Stimulated activated CD8-positive, alpha-beta memory T cell treated with anti-CD3 and anti-CD28 coated beads, Interleukin-7, amount 100 ng/mL, for 48 hours (primary cell): ENCODE results near the gene DSTYK.
"Not testable (repeated sequence)": the region's sequence is repeated elsewhere in the genome, so short reads cannot be mapped to it uniquely, and the experiment has no call there.

ENCODE experiments used
- DNase-seq, 2 donors: peaks; one replicate each; pipeline ENCODE4 v3.0.0-alpha.2; 2020; ENCODE audit warnings: low read depth in 1 of 2; ENCODE audit errors: extremely low read depth in 1 of 2

DSTYK gene

DNA sequence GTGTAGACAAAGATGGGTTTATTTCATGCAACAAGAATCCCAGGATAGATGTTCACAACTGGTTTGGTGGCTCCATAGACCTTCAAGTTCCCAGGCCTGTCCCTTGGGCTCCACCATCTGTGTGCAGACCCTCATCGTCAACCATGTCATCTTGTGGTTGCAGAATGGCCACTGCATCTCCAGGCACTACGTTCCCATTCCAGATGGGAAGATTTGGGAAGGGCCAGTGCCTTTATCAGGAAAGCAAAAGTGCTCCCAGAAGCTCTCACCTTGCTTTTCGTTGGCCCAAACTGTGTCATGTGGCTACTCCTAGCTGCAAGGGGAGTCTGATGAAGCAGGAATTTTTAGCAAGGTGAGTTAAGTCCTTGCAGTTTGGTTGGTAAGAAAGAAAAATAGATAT, 29.1 kb upstream of the DSTYK start:
- DNase-seq: no peak

DNA sequence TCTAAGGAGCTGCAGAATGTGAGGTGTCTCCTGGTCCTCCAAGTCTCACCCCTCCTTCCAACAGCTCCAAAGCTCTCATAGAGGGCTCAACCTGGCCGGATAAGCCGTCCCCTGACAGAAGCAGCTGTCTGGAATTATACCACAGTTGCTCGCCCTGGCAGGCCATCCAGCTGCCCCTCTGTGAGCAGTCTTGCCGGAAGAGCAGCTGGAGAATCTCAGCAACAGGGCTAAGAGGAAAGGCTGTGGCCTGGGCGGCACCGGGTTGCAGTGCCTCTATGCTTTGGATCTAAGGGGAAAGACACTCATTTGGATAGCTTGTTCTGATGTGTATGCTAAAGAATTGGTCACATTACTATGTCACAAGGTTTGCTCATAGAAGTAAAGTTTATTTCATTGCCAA, 28.6 kb upstream of the DSTYK start:
- no peak for DNase-seq

DNA sequence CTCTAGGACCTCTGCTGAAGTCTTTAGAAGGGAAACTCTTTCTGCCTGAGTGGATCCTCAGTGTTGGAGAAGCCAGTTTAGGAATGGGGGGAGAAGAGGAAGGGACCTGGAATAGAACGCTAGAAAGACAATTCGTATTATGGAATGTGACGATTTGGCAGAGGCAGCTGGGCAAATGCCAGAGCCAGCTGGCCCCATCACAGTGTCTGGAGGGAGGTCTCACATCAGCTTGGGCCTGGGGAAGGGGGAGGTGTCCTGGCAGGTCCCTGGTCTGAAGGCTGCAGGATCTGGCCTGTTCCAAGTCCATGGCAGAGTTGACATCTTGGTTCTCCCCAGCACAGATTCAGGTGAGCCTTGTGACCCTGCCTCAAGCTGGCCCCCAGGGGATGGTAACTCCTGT, 27.6 kb upstream of the DSTYK start:
- DNase-seq: no peak

DNA sequence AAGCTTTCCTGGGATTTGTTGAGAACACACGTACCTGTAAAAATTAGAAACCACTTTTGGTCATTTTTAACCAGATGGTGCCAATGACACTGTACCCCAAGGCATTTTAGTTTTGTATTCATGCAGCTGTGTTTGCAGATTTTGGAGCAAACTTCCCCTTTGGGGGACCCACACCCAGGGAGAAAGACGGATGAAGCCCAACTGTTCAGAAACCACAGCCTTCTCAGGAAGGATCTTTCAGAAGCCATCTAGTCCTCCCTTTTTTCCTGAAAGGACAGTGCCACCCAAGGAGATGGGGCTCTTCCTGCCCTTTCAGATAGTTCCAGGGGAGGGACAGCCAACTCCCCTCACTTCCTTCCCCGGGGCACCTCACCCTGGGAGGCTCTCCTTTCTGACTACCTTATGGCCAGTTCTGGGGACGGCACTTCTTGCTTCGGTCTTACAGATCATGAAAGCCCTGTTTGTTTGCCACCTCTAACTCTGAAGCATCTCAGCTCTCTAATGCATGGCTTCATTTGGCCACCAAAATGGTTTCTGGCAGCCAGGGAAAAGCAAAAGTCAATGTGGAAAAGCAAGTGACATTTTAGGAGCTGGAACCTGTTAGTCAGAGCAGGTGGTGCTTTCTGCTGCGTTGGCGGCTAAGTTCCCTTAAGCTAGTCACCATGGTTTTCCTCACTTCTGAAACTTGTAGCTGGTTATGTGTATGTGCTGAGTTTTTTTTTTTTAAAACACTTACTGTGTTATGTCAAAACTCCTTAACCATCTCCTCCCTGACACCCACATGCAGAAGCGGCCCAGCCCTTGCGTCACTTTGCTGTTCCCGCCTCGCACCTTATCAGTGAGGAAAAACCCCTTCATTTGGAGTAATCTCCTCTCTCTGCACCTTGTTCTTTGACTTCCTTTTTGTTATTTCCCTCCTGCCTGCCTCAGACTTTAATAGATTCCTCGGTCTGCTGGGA, 26.3 kb upstream of the DSTYK start:
- DNase-seq: peak; percentile 26 to 56

DNA sequence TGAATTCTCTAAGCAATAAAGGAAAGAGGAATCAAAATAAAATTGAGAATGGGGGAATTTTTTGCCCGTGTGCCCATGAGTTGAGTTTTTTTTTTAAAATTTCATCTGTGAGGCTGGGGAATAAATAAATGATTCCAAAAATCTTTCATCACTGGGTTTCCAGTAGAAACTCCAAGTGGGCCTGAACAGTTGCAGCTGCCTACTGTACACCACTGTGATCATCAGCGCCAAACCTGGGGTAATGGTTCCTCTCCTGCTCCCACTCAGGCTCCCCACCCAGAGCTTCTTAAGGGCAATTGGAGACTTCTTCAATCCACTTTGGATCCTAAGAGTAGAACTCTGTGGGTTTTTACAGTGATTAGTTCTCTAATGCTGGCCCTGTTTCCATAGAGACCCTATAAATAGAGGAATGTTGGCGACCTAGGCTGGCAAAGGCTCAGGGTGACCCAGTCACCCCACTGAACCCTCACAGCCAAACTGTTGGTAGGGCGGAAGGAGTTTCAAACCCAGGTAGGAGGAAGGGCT, 25.5 kb upstream of the DSTYK start:
- no peak for DNase-seq

DNA sequence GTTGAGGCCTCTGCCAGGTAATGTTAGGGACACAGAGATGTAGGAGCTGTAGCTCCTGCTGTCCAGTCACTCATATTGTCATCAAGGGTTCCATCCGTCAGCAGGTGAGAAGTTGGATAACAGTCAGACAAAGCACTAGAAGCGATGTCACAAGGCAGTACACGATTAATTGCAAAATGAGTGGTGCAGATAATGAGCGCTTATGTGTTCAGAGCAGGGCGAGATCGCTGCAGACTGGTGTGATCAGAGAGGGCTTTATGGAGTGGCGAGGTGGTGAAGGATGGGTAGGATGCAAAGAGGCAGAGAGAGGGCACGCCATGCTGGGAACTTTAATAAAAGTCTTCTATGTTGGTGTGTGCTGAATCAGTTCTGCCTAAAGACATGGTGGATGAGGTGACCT, 25.0 kb upstream of the DSTYK start:
- DNase-seq: no peak

DNA sequence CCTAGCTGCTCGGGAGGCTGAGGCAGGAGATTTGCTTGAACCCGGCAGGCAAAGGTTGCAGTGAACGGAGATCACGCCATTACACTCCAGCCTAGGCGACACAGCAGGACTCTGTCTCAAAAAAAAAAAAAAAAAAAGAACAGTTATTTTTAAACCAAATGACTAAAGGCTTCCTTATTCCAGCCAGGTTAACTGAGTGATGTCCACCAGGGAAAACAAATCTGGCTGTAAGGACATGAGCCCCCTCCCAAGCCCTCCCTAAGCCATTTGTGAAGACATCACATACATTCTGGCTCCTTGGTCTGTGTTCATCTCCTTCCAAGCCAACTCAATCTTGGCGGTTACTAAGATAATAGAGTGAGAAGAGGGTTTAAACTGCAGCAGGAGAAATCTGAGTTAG, 24.4 kb upstream of the DSTYK start:
- DNase-seq: no peak

DNA sequence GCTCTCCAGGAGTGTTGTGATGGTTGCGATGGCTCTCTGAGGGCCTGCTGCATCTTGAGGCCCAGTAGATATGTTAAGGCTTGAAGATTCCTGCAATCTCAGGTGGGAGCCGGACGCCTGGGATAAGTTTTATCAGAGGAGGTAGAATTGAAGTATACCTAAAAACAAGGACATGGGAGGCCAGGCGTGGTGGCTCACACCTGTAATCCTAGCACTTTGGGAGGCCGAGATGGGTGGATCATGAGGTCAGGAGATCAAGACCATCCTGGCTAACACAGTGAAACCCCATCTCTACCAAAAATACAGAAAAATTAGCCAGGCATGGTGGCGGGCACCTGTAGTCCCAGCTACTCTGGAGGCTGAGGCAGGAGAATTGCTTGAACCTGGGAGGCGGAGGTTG, 22.5 kb upstream of the DSTYK start:
- not testable (repeated sequence) for DNase-seq

DNA sequence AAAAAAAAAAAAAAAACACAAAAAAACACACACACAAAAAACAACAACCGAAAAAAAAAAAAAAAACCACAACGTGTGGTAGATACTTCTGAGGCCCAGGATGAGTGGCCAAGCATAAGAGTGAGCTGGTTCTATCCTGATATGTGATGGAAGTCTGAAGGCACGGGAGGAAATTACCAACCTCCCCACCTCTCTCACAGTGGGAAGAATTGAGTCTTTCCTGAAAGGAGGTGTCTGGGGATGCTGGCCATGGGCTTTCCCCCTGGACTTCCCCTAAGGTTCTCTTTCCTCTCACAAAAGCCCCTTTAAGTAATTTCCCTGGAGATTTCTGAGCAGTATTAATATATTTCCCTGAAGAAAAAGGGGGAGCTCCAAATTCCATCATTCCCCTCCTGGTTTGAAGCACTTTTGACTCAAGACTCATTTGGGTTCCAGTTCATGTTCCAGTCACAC, 21.5 kb upstream of the DSTYK start:
- DNase-seq: no peak

DNA sequence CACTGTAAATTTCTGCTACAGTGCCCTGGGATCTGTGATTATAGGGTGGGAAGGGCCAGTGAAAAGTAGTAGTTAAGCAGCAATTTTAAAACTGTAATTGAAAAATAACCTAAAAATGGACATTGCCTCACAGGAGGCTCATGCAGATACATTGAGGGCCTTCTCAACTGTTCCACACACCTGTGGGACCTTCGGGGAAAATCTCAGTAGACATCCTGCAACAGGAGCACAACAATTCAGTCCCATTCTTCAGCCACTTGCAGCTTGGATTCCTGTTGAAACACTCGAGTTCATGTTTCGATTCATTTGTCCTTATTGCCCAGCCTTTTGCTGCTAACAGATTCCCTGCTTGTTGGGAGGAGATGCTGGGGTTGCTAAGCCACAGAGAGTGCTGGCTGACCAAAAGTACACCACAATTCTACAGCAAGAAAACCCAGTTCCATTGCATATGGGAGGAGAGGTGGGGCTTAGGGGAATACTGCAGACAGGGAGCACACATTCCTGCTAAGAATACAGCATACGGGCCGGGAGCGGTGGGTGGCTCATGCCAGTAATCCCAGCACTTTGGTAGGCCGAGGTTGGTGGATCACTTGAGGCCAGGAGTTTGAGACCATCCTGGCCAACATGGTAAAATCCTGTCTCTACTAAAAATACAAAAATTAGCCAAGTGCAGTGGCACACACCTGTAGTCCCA, 20.8 kb upstream of the DSTYK start:
- no peak for DNase-seq

DNA sequence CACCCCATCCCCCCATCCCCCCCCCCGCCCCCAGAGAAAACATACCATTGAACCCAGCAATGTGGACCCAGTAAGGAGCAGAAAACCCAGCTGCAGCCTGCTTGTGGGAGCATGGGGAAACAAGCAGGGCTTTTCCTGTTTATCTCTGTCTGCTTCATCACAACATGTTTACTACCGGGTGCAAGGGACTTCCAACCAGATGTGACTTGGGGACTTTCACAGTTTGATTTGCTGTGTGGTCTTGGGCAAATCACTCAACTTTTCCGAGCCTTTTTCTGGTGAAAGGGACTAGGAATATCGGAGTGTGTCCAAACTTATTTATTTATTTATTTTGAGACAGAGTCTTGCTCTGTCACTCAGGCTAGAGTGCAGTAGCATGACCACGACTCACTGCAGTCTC, 19.5 kb upstream of the DSTYK start:
- DNase-seq: no peak

DNA sequence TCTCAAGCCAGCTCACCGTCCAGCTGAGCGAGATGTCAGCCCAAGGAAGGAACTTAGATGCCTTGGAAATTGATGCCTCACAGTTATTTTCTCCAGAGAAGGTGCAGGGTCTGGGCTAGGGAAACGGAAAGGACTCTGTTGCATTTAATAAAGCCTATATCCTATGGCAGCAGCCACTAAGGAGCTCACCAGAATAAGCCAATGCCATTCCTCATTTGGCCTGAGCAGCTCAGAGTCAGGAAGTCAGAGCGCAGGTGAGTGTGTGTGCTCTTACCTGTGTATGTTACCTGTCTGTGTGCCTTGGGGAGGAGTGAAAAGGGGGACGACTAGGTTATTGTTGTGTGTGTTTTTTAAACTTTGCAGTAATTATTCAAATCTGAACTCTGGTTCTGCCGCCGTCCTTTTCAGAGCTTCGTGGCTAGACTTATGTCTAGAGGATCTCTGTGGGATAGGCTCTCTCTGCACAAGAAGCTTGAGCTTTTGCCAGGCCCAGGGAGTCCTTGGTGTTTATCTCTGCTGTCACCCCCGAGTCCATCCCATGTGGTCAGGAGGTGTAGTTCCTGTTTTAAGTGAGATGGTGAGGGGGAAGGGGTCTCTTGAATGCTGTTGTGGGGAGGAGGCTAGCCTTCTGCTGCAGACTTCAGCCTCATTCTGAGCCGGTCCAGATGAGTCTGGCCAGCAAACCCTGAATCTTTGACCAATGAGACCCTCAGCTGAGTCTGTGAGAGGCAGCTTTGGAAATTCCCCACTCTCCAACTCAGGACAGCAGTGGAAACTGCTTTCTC, 18.6 kb upstream of the DSTYK start:
- DNase-seq: no peak

DNA sequence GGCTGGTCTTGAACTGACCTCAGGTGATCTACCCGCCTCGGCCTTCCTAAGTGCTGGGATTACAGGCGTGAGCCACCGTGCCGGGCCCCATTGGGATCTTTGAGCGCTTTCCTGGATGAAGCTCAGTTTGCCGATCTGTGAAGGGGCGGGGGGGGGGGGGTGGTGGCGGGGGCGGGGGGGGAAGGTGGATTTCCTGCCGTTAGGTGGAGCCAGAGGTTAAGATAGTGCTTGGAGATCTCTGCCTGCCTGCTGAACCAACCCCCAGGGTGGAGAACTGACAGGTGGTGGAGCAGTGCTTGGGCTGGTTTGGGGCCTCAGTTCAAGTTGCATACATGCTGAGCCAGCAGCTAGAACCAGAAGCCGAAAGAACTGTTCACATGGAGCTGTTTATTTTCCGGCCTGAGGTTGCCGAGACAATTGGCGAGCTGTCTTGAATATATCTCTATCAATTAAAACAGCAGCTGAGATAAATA, 17.9 kb upstream of the DSTYK start:
- peak; percentile 28 to 60 for DNase-seq

DNA sequence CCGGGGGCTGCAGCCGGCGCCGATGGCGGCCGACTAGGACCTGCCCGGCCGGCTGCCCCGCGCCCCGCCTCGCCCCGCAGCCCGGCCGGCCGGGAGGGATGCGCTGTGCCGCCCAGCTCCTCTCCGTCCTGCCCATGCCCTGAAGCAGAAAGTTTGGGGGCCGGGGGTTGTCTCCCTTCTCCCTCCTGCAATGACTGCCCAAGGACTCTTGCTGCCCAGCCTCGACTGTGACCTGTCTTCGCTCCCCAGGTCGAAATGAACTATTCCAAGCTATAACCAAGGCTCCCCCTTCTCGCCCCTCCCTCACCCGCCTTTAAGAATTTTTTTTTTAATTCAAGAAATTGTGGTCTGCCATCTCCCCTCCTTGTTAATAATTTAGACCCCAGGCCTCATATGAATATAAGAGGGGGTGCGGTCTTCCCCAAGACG, 16.6 kb upstream of the DSTYK start:
- no peak for DNase-seq

DNA sequence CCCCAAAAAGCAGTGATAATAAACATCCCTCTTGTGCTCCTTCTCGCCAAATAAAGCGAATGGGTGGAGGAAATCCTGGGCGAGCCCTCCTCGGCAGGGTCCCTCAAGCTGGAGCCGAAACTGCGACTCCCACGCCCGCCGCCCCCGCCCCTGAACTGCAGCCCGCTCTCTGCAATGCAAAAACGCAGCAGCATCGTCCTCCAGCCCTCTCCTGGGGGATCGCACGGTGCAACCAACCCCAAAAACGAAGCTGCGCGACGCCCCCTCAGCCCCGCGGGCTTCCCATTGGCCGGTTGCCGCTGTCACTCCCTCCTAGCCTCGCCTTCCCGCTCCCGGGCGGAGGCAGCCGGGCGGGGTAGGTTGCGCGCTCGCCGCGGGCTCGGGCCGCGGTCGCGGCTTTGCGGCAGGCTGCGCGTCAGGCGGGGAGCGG, 16.1 kb upstream of the DSTYK start, which contains the start of gene TMCC2:
TMCC2 (plus strand) TSS at position 363 of the 430 bp plus-strand sequence. CDS start 619 bp downstream, outside the sequence.
- DNase-seq: peak; percentile 73 to 80

DNA sequence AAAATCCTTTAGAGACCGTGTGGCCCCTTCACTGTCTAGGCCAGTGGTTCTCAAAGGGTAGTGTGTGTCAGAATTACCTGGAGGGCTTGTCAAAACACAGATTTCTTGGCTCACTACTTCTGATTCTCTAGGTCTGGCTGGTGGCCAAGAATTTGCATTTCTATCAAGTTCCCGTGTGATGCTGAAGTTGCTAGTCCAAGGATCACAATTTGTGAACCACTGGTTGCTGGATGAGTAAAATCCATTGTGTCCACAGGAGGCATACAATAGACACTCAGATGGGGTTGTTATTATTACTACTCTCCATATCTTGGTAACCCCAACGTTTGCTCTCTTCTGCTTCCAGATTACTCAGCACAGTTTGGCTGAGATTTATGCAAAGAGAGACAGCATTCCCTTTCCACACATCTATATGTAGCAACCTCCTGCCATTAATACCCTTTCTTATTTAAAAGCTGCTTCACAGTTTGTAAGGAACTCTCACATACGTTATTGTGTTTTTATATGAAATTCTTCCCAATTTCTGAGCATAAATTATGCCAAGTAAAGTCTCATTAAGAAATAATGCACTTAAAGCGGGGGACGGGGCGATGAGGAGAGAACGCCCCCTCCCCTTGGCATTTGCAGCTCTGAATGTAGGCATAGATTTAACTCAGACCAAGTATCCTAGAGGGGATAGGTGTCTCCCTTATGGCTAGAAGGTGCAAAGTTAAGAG, 15.5 kb upstream of the DSTYK start:
- DNase-seq: no peak

DNA sequence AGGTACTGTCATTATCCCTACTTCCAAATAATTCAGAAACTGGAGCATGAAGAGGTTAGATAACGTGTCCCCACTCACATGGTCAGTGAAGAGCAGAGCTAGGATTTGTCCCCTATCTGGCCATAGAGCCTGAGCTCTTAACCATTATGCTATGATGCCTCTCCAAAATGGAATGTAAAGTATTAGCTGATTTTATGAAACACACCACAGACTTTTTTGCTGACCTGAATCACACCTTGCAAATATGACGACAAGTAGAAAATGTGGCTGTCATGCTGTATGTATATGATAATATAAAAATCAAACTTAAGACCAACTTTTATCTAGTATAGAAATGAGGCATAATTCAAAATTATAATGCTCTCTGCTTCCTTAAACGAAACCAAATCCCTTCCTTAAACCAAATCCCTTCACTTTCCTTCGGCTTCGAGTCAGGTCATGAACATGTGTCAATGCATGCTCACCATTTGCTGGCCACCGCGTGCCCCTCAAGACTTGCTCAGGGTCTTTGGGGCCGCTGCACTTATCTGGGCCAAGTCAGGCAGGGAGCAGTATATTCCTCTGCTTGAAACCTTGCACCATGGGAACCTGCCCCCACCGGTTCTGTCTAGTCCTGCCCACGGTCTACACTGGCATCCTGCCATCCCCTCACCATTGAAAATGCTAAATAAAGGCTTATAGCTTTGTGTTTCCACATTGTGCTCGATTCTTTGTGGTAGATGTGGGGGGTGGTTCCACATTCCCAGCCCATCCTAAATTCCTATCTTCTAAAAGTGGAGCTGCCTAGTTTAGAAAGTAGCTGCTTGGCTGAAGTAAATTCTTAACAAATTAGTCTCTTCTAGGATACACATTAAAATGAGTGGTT, 14.6 kb upstream of the DSTYK start:
- no peak for DNase-seq

DNA sequence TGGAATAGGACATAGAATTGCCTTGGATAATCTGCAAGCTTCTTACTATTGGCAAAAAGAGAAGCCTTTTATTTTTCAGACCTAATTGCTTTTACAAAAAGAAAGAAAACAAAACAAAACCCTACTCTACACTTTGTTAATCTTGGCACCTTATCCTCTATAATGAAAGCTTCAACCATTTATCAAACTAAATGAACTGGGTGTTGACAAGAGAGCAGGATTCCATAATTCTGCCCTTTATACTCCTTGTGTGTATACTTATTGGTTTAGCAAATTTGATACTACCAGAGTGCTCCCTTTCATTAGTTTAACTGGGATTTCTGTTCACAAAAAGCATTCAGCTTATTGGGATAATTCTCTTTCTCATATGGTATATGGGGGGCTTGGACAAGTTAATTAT, 13.2 kb upstream of the DSTYK start:
- DNase-seq: no peak

DNA sequence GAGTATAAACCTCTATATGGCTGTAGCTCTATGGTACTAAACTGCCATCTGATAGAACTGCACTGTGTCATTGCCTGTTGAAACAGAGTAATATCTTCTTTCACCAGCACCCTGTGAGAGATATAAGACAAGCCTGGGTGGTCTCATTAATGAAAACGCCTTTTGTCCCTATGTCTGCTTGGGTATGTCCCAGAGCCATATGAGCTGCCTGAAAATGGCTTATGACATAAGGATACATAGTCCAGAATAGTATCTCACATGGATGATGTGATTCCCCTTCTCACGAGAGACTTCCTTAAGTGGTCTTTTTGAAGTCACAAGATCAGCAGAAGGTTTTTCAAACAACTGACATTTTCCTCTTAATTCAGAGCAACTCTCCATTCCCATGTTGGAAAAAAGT, 8.9 kb upstream of the DSTYK start:
- no peak for DNase-seq
